OCI-LY3 (cell line): ENCODE data around the gene FOXM1.

Experiments
- H2AFZ ChIP-seq: fragments of 200-600, 300-600 bp; shearing (Covaris generic); 2 replicates; pipeline ENCODE4 v1.6.0; 2014; ENCODE audit warnings: antibody characterized with exemption, low read depth, low read length
- H3K27ac ChIP-seq: fragments of 200-600, 300-600 bp; sonication (generic); 2 replicates; pipeline ENCODE4 v1.5.1; 2014; ENCODE audit warnings: mild to moderate bottlenecking, low read length, moderate library complexity, mixed read lengths
- H3K27me3 ChIP-seq: fragments of 200-600, 300-600 bp; sonication (generic); 2 replicates; pipeline ENCODE4 v1.6.1; 2014; ENCODE audit warnings: low read depth, low read length, mixed read lengths
- H3K36me3 ChIP-seq: fragments of 200-600, 300-600 bp; sonication (generic); replicated peaks from 2 replicates; pipeline ENCODE3; 2014; ENCODE audit warnings: low read depth, low read length, mixed read lengths
- H3K4me1 ChIP-seq: fragments of 300-600, 200-600 bp; sonication (generic); 2 replicates; pipeline ENCODE4 v1.6.1; 2014; ENCODE audit warnings: low read length, mixed read lengths
- H3K4me2 ChIP-seq: fragments of 200-600, 300-600 bp; sonication (generic); 2 replicates; pipeline ENCODE4 v1.6.1; 2014; ENCODE audit warnings: low read length, mixed read lengths
- H3K4me3 ChIP-seq: fragments of 300-600, 200-600 bp; sonication (generic); 2 replicates; pipeline ENCODE4 v1.5.1; 2014; ENCODE audit warnings: antibody characterized with exemption, mild to moderate bottlenecking, low read length, moderate library complexity
- H3K79me2 ChIP-seq: fragments of 300-600, 200-600 bp; shearing (Covaris generic); 2 replicates; pipeline ENCODE4 v1.6.1; 2014; ENCODE audit warnings: mild to moderate bottlenecking, low read length, mixed read lengths
- H3K9ac ChIP-seq: fragments of 300-600, 200-600 bp; shearing (Covaris generic); 2 replicates; pipeline ENCODE4 v1.6.0; 2014; ENCODE audit warnings: mild to moderate bottlenecking, low read length, moderate library complexity
- H3K9me3 ChIP-seq: fragments of 200-600, 300-600 bp; shearing (Covaris generic); 2 replicates; pipeline ENCODE4 v1.6.1; 2014; ENCODE audit warnings: low read length, mixed read lengths; ENCODE audit not compliant: insufficient read depth
- H4K20me1 ChIP-seq: fragments of 200-600, 300-600 bp; sonication (generic); 2 replicates; pipeline ENCODE4 v1.6.1; 2016; ENCODE audit warnings: low read length, mixed read lengths; ENCODE audit not compliant: insufficient read depth
- EZH2phosphoT487 ChIP-seq: fragments of 200-600 bp; shearing (Covaris generic); IDR thresholded peaks from 2 replicates; pipeline ENCODE4 v1.6.1; 2018; ENCODE audit warnings: antibody characterized with exemption, mixed run types, low read depth
- TF ChIP-seq, protein P1 (sequence below): fragments of 200-600, 300-600 bp; sonication (generic); IDR thresholded peaks from 2 replicates; pipeline ENCODE4 v1.5.1; 2014; ENCODE audit warnings: antibody characterized with exemption, low read length, low read depth

Gene FOXM1

DNA sequence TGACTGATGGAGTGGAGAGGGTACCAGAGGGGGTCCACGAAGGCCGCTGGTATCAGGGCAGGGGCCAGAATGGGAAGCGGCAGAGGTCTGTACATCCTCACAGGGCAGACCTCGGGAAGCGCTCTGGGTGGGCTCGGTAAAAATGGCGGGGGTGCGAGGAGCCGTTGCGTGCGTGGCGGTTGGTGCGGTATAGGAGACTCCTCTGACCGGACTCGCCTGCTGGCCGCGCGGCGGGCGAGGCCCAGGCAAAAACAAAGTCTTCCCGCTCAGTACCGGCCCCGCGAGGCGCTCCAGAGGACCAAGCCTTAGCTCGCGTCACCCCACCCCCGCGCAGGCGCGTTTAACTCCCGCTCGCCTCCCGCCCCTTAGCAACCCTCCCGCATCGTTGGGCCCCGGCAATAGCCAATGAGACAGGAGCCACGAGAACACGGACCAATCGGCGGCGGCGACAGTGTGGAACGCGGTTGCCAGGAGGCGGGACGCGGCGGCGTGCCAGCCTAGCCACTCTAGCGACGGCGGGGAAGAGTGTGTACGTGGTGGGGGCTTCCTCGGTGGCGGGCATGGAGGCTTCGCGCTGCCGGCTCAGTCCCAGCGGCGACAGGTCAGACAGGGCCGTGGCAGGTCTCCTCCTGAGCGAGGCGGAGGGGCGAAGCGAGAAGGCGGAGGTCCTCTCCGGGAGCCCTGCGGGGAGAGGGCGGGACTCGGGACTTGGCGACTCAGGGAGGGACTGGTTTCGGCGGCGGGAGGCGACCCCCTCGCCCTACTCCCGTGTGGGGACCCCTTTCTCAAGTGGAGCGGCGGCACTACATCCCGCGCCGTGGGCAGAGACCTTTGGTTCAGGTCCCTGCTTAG, 13.6 kb upstream of the FOXM1 start, which contains the start of gene TULP3:
Gene TULP3, plus strand, starts transcription at position 504 of the 852 bp plus-strand sequence. Its CDS starts 57 bp downstream, at position 561.
- Histone ChIP-seq H3K9ac (peak within 1 kb of the TSS; percentile 86), H3K4me3 (peak within 1 kb of the TSS; percentile 82), H3K4me1 (peaks cover 9% of the 10 kb centered on the region), H4K20me1 (no peaks in the 10 kb centered on the region), H3K4me2 (peak within 1 kb of the TSS; percentile 97), H3K79me2 (peaks cover 16% of the 10 kb centered on the region), H3K9me3 (no peaks in the 10 kb centered on the region), H2AFZ (peak within 1 kb of the TSS; percentile 88), H3K27me3 (no peaks in the 10 kb centered on the region), H3K36me3 (peaks cover 19% of the 10 kb centered on the region), H3K27ac (peak within 1 kb of the TSS; percentile 14; the same call in 1 of the 2 replicates)
- no peak for TF ChIP-seq EZH2phosphoT487
- TF ChIP-seq, protein P1, sequence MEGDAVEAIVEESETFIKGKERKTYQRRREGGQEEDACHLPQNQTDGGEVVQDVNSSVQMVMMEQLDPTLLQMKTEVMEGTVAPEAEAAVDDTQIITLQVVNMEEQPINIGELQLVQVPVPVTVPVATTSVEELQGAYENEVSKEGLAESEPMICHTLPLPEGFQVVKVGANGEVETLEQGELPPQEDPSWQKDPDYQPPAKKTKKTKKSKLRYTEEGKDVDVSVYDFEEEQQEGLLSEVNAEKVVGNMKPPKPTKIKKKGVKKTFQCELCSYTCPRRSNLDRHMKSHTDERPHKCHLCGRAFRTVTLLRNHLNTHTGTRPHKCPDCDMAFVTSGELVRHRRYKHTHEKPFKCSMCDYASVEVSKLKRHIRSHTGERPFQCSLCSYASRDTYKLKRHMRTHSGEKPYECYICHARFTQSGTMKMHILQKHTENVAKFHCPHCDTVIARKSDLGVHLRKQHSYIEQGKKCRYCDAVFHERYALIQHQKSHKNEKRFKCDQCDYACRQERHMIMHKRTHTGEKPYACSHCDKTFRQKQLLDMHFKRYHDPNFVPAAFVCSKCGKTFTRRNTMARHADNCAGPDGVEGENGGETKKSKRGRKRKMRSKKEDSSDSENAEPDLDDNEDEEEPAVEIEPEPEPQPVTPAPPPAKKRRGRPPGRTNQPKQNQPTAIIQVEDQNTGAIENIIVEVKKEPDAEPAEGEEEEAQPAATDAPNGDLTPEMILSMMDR = no peak

DNA sequence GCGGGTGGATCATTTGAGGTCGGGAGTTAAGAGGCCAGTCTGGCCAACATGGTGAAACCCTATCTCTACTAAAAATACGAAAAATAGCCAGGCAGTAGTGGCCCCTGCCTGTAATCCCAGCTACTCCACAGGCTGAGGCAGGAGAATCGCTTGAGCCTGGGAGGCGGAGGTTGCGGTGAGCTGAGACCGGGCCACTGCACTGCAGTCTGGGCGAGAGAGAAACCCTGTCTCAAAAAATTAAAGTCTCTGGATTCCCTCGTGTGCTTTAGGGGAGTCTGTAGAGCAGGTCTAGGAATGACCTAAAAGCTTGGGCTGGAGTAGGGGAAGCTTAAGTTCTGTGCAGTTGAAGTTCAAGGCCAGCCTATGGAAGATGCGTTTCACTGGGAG, 13.0 kb upstream of the FOXM1 start:
- Histone ChIP-seq H3K9me3 (no peaks in the 10 kb centered on the region), H3K36me3 (peaks cover 22% of the 10 kb centered on the region), H3K27ac (no peak overlapping the region; the same call in 1 of the 2 replicates), H3K9ac (peak overlapping the region; percentile 86), H3K79me2 (peaks cover 16% of the 10 kb centered on the region), H3K4me3 (peak overlapping the region; percentile 82), H4K20me1 (no peaks in the 10 kb centered on the region), H3K4me2 (peak overlapping the region; percentile 97), H3K4me1 (peaks cover 9% of the 10 kb centered on the region), H3K27me3 (no peaks in the 10 kb centered on the region), H2AFZ (peak overlapping the region; percentile 71; the same call in 1 of the 2 replicates)
- TF ChIP-seq, protein P1 = no peak
- no peak for TF ChIP-seq EZH2phosphoT487

DNA sequence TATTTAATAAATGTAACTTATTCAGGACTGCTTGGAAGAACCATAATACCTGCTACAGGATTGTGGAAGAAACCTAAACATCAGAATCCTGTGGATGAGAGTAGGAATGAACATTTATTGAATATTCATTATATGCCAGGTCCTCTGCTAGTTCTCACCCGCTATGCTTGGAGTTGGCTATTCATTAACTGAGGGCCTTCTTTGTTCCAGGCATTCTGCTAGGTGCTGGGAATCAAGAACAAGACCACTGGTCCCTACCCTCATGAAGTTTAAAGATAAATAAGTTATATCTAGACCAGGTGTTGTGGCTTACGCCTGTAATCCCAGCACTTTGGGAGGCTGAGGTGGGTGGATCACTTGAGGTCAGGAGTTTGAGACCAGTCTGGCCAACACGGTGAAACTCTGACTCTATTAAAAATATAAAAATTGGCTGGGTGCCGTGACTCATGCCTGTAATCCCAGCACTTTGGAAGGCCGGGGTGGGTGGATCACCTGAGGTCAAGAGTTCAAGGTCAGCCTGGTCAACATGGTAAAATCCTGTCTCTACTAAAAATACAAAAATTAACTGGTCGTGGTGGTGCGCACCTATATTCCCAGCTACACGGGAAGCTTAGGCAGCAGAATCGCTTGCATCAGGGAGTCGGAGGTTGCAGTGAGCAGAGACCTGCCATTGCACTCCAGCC, 9.9 kb upstream of the FOXM1 start:
- H3K4me1 ChIP-seq = peaks cover 5% of the 10 kb centered on the region
- H2AFZ ChIP-seq = no peak overlapping the region
- no peak overlapping the region for H3K4me2 ChIP-seq
- H3K27me3 ChIP-seq = no peaks in the 10 kb centered on the region
- H3K4me3 ChIP-seq = no peak overlapping the region
- peaks cover 16% of the 10 kb centered on the region for H3K79me2 ChIP-seq
- TF ChIP-seq EZH2phosphoT487 = no peak
- TF ChIP-seq, protein P1 = no peak
- no peak overlapping the region for H3K27ac ChIP-seq
- no peak overlapping the region for H3K9ac ChIP-seq
- H3K36me3 ChIP-seq = peaks cover 25% of the 10 kb centered on the region
- no peaks in the 10 kb centered on the region for H3K9me3 ChIP-seq
- H4K20me1 ChIP-seq = no peaks in the 10 kb centered on the region

DNA sequence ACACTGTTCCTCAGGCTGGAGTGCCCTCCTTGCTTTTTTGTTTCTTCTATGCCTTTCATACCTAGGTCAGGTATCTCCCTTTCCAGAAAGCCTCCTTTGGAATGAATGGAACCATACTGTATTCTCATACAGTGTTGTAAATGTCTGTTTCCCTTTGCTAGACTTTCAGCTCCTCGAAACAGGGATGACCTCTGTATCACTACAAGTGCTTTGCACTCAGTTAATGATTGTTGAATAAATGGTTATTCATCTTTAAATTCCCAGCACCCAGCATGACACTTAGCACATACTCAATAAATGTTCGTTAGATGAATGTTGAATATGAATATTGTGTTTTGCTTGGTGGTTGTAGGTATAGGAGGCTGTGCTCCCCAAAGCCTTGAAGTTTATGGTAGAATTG, 7.8 kb upstream of the FOXM1 start:
- Histone ChIP-seq H3K4me3 (no peak overlapping the region), H3K36me3 (peaks cover 25% of the 10 kb centered on the region), H3K9ac (no peak overlapping the region), H3K9me3 (no peaks in the 10 kb centered on the region), H2AFZ (no peak overlapping the region), H3K27me3 (no peaks in the 10 kb centered on the region), H3K79me2 (peaks cover 21% of the 10 kb centered on the region), H4K20me1 (no peaks in the 10 kb centered on the region), H3K27ac (no peak overlapping the region), H3K4me1 (no peaks in the 10 kb centered on the region), H3K4me2 (no peak overlapping the region)
- TF ChIP-seq, protein P1 = no peak
- no peak for TF ChIP-seq EZH2phosphoT487
